Measurements from ENCODE around the gene POT1.

- TF ChIP-seq RAD21 (IDR thresholded peaks at IDR 0.05 in 1 of 2, conservative IDR thresholded peaks at IDR 0.05 in 1 of 2; ENCODE audit: low read depth in 2 of 2, low read length in 2 of 2) = no peak
- TF ChIP-seq TBP (IDR thresholded peaks at IDR 0.05; ENCODE audit: low read depth, low read length) = no peak
- no peak for TF ChIP-seq SIN3A (conservative IDR thresholded peaks at IDR 0.05 in 1 of 2, IDR thresholded peaks at IDR 0.05 in 1 of 2; ENCODE audit: low read depth in 1 of 2, low read length in 2 of 2)
- TF ChIP-seq, protein P1, sequence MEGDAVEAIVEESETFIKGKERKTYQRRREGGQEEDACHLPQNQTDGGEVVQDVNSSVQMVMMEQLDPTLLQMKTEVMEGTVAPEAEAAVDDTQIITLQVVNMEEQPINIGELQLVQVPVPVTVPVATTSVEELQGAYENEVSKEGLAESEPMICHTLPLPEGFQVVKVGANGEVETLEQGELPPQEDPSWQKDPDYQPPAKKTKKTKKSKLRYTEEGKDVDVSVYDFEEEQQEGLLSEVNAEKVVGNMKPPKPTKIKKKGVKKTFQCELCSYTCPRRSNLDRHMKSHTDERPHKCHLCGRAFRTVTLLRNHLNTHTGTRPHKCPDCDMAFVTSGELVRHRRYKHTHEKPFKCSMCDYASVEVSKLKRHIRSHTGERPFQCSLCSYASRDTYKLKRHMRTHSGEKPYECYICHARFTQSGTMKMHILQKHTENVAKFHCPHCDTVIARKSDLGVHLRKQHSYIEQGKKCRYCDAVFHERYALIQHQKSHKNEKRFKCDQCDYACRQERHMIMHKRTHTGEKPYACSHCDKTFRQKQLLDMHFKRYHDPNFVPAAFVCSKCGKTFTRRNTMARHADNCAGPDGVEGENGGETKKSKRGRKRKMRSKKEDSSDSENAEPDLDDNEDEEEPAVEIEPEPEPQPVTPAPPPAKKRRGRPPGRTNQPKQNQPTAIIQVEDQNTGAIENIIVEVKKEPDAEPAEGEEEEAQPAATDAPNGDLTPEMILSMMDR (IDR thresholded peaks at IDR 0.05; ENCODE audit: control extremely low read depth in 1 of 3, insufficient read depth in 1 of 3, low read depth in 1 of 3, low read length in 3 of 3) = no peak
- TF ChIP-seq, protein P2, sequence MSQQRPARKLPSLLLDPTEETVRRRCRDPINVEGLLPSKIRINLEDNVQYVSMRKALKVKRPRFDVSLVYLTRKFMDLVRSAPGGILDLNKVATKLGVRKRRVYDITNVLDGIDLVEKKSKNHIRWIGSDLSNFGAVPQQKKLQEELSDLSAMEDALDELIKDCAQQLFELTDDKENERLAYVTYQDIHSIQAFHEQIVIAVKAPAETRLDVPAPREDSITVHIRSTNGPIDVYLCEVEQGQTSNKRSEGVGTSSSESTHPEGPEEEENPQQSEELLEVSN (IDR thresholded peaks at IDR 0.05) = no peak
- TF ChIP-seq JUN (IDR thresholded peaks at IDR 0.05; ENCODE audit: low read depth, low read length) = no peak
- no peak for TF ChIP-seq ZNF274 (IDR thresholded peaks at IDR 0.05; ENCODE audit: borderline replicate concordance, extremely low read depth, low read length)
- TF ChIP-seq SRF (IDR thresholded peaks at IDR 0.05; ENCODE audit: low read depth, low read length) = no peak
- TF ChIP-seq FOSL1 (IDR thresholded peaks at IDR 0.05; ENCODE audit: insufficient read depth, low read depth, low read length) = no peak
These were observed 21.4 kb downstream of the POT1 start for GRCh38 chr7:124908259-124908658.
